Neural progenitor cell (in vitro differentiated cells): ENCODE results near the gene PITPNM3.

Source experiments
- EZH2phosphoT487 ChIP-seq: fragments of 200-600 bp; sonication (generic); IDR thresholded peaks from 2 replicates; pipeline ENCODE4 v1.6.1; 2017; ENCODE audit warnings: antibody characterized with exemption
- TF ChIP-seq, protein P1 (sequence below): fragments of 200-600 bp; sonication (generic); IDR thresholded peaks from 2 replicates; pipeline ENCODE4 v1.5.1; 2017; ENCODE audit warnings: antibody characterized with exemption, mild to moderate bottlenecking

DNA sequence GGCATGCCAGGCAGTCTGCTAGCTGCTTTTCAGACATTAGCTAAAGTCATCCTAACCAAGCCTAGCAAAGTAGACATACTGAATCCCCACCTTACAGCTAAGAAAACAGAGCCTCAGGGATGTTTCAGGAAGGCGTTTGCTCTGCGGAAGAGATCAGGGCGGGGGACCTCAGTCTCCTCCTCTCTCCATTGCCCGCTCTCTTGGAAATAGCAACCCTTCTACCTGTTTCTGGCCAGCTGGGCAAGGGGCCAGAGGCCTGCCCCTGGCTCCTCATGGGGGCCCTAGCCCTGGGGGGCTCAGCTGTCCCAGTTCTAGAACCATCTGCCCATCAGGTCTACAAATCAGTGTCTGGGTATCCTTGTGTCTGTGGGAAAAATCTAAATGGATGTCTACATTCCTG lies 14.5 kb downstream of the PITPNM3 start:
- TF ChIP-seq, protein P1, sequence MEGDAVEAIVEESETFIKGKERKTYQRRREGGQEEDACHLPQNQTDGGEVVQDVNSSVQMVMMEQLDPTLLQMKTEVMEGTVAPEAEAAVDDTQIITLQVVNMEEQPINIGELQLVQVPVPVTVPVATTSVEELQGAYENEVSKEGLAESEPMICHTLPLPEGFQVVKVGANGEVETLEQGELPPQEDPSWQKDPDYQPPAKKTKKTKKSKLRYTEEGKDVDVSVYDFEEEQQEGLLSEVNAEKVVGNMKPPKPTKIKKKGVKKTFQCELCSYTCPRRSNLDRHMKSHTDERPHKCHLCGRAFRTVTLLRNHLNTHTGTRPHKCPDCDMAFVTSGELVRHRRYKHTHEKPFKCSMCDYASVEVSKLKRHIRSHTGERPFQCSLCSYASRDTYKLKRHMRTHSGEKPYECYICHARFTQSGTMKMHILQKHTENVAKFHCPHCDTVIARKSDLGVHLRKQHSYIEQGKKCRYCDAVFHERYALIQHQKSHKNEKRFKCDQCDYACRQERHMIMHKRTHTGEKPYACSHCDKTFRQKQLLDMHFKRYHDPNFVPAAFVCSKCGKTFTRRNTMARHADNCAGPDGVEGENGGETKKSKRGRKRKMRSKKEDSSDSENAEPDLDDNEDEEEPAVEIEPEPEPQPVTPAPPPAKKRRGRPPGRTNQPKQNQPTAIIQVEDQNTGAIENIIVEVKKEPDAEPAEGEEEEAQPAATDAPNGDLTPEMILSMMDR = no peak
- no peak for TF ChIP-seq EZH2phosphoT487
